Liver (tissue), 9 donors: ENCODE measurements around the gene FCN3. TPM values are rescaled to one million over a fixed set of nuclear protein-coding genes. Genes with fewer than 3 reads are reported as not detected.

Experiments
- DNase-seq: peaks from one replicate; pipeline ENCODE4 v3.0.0-alpha.2; 2017; ENCODE audit warnings: low spot score
- H3K27ac ChIP-seq, 2 donors: one replicate each; pipeline ENCODE4 v1.7.0; 2013; ENCODE audit warnings: inconsistent platforms in 2 of 2, low read length in 2 of 2, control low read depth in 1 of 2, low read depth in 1 of 2, mild to moderate bottlenecking in 1 of 2
- H3K27me3 ChIP-seq, 4 donors: one replicate each; pipeline versions ENCODE4 v1.6.1 to v1.7.0; 2013; ENCODE audit warnings: low read length in 3 of 4, inconsistent platforms in 1 of 4, mild to moderate bottlenecking in 1 of 4, moderate library complexity in 1 of 4; ENCODE audit not compliant: control insufficient read depth in 4 of 4, insufficient read depth in 4 of 4
- H3K36me3 ChIP-seq, 4 donors: one replicate each; pipeline versions ENCODE4 v1.6.1 to v1.7.0; 2013; ENCODE audit warnings: low read length in 3 of 4, mild to moderate bottlenecking in 3 of 4, low read depth in 1 of 4, moderate library complexity in 1 of 4; ENCODE audit not compliant: control insufficient read depth in 4 of 4, insufficient read depth in 3 of 4
- H3K4me1 ChIP-seq, 4 donors: one replicate each; pipeline versions ENCODE4 v1.6.1 to v1.7.0; 2013; ENCODE audit warnings: low read length in 3 of 4, mild to moderate bottlenecking in 3 of 4, moderate library complexity in 1 of 4; ENCODE audit not compliant: control insufficient read depth in 4 of 4, insufficient read depth in 4 of 4
- H3K4me3 ChIP-seq, 3 donors: one replicate each; pipeline versions ENCODE4 v1.6.1 to v1.7.0; 2013; ENCODE audit warnings: low read length in 3 of 3, control low read depth in 1 of 3, low read depth in 1 of 3, mild to moderate bottlenecking in 1 of 3
- H3K9ac ChIP-seq, 2 donors: one replicate each; pipeline ENCODE4 v1.7.0; 2013; ENCODE audit warnings: low read length in 2 of 2, mild to moderate bottlenecking in 2 of 2, moderate library complexity in 2 of 2, control low read depth in 1 of 2, low read depth in 1 of 2
- H3K9me3 ChIP-seq, 4 donors: one replicate each; pipeline versions ENCODE4 v1.6.1 to v1.7.0; 2013; ENCODE audit warnings: low read length in 3 of 4; ENCODE audit not compliant: control insufficient read depth in 4 of 4
- ATF3 ChIP-seq: IDR thresholded peaks from 2 replicates; pipeline ENCODE4 v1.6.1; 2016; ENCODE audit warnings: antibody characterized with exemption
- CTCF ChIP-seq: fragments of 150-350 bp; IDR thresholded peaks from 2 replicates; pipeline ENCODE4 v1.5.1; 2017; ENCODE audit warnings: improper control_type of control experiment, low read depth, low read length; ENCODE audit not compliant: missing input control
- FOXA1 ChIP-seq: IDR thresholded peaks from 2 replicates; pipeline ENCODE4 v1.6.1; 2016; ENCODE audit warnings: antibody characterized with exemption
- FOXA2 ChIP-seq: IDR thresholded peaks from 2 replicates; pipeline ENCODE4 v1.6.1; 2016; ENCODE audit warnings: antibody characterized with exemption
- GABPA ChIP-seq, 2 donors: IDR thresholded peaks in 1 of 2; conservative IDR thresholded peaks in 1 of 2; 2 replicates each; pipeline ENCODE4 v1.6.1; 2016; ENCODE audit warnings: antibody characterized with exemption in 2 of 2, mild to moderate bottlenecking in 1 of 2, moderate library complexity in 1 of 2
- HNF4A ChIP-seq, 2 donors: conservative IDR thresholded peaks; 2 replicates each; pipeline ENCODE4 v1.6.1; 2016; ENCODE audit warnings: antibody characterized with exemption in 2 of 2, mild to moderate bottlenecking in 2 of 2
- HNF4G ChIP-seq: IDR thresholded peaks from 2 replicates; pipeline ENCODE4 v1.6.1; 2016; ENCODE audit warnings: antibody characterized with exemption
- JUND ChIP-seq, 2 donors: IDR thresholded peaks; 2 replicates each; pipeline ENCODE4 v1.6.1; 2016; ENCODE audit warnings: antibody characterized with exemption in 2 of 2
- MAX ChIP-seq: IDR thresholded peaks from 2 replicates; pipeline ENCODE4 v1.6.1; 2016; ENCODE audit warnings: antibody characterized with exemption
- NR2F2 ChIP-seq: IDR thresholded peaks from 2 replicates; pipeline ENCODE4 v1.6.1; 2016; ENCODE audit warnings: antibody characterized with exemption
- RAD21 ChIP-seq, 2 donors: IDR thresholded peaks; 2 replicates each; pipeline ENCODE4 v1.6.1; 2016; ENCODE audit warnings: antibody characterized with exemption in 2 of 2, mild to moderate bottlenecking in 2 of 2
- REST ChIP-seq: IDR thresholded peaks from 2 replicates; pipeline ENCODE4 v1.6.1; 2016; ENCODE audit warnings: antibody characterized with exemption, mild to moderate bottlenecking
- RXRA ChIP-seq, 2 donors: IDR thresholded peaks; 2 replicates each; pipeline ENCODE4 v1.6.1; 2017 to 2018; ENCODE audit warnings: antibody characterized with exemption in 2 of 2, mild to moderate bottlenecking in 1 of 2
- SP1 ChIP-seq: IDR thresholded peaks from 2 replicates; pipeline ENCODE4 v1.6.1; 2018; ENCODE audit warnings: antibody characterized with exemption, mild to moderate bottlenecking
- TAF1 ChIP-seq: conservative IDR thresholded peaks from 2 replicates; pipeline ENCODE4 v1.6.1; 2016; ENCODE audit warnings: antibody characterized with exemption, mild to moderate bottlenecking
- YY1 ChIP-seq: IDR thresholded peaks from 2 replicates; pipeline ENCODE4 v1.6.1; 2016; ENCODE audit warnings: antibody characterized with exemption, mild to moderate bottlenecking
- WGBS: extraction: QIAGEN DNeasy Blood & Tissue Kit; methylation state at CpG from one replicate; pipeline ENCODE4 v1.1.7; 2013; 5-methylcytosine and 5-hydroxymethylcytosine counted together
- polyA plus RNA-seq, 2 donors: library from polyadenylated mRNA; stranded (reverse) in 1 of 2; unstranded in 1 of 2; fragments of 200-250 nt in 1 of 2; fragments of >200 nt in 1 of 2; fragmentation: Nextera tagmentation in 1 of 2; extraction: Ambion mirVana in 1 of 2; gene quantifications; one replicate each; pipeline versions ENCODE4 v1.2.1 to v1.2.3, GENCODE V29; 2013 to 2015
- total RNA-seq, 2 donors: library from RNA; depleted of rRNA; stranded (reverse); fragments of >200 nt; gene quantifications; one replicate each; pipeline ENCODE4 v1.2.3, GENCODE V29; 2014
- TF ChIP-seq, protein P1 (sequence below): IDR thresholded peaks from 2 replicates; pipeline ENCODE4 v1.6.1; 2016; ENCODE audit warnings: antibody characterized with exemption
- donor health status: healthy.
- donor health status: healthy.
- donor health status: healthy.
- donor health status: healthy.
- donor health status: healthy.

The FCN3 gene
- total and polyA plus RNA-seq, 4 donors = 87.3 to 310 (median 137) TPM

GRCh38 chr1:27393641-27394281 lies 19.1 kb upstream of the FCN3 start:
- H3K9ac ChIP-seq = no peak overlapping the region
- no peak overlapping the region for H3K27ac ChIP-seq
- no peaks in the 10 kb centered on the region for H3K36me3 ChIP-seq
- no peaks in the 10 kb centered on the region for H3K27me3 ChIP-seq
- H3K4me1 ChIP-seq = peaks cover 5 to 12% (median 8%) of the 10 kb centered on the region in 4 donors
- no peak for DNase-seq
- H3K9me3 ChIP-seq = no peaks in the 10 kb centered on the region
- TF ChIP-seq, protein P1, sequence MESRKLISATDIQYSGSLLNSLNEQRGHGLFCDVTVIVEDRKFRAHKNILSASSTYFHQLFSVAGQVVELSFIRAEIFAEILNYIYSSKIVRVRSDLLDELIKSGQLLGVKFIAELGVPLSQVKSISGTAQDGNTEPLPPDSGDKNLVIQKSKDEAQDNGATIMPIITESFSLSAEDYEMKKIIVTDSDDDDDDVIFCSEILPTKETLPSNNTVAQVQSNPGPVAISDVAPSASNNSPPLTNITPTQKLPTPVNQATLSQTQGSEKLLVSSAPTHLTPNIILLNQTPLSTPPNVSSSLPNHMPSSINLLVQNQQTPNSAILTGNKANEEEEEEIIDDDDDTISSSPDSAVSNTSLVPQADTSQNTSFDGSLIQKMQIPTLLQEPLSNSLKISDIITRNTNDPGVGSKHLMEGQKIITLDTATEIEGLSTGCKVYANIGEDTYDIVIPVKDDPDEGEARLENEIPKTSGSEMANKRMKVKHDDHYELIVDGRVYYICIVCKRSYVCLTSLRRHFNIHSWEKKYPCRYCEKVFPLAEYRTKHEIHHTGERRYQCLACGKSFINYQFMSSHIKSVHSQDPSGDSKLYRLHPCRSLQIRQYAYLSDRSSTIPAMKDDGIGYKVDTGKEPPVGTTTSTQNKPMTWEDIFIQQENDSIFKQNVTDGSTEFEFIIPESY = no peak
- TF ChIP-seq JUND (IDR thresholded peaks at IDR 0.05) (no peak), FOXA1 (no peak), GABPA (IDR thresholded peaks at IDR 0.05 in 1 of 2, conservative IDR thresholded peaks at IDR 0.05 in 1 of 2) (no peak), REST (no peak), HNF4G (no peak), CTCF (no peak), YY1 (no peak), TAF1 (no peak), NR2F2 (no peak), MAX (no peak), SP1 (no peak), RAD21 (IDR thresholded peaks at IDR 0.05) (no peak), RXRA (IDR thresholded peaks at IDR 0.05) (no peak), FOXA2 (no peak), ATF3 (no peak), HNF4A (conservative IDR thresholded peaks at IDR 0.05) (no peak)
- H3K4me3 ChIP-seq = no peak overlapping the region
- 95% methylated on average over 18 of the region's 18 CpGs for WGBS
